TTC549 (cell line): Measurements from ENCODE around the gene EFNB1.

Experiments used
- FAIRE-seq: peaks from 2 replicates; lab custom pipeline; 2012; peaks lifted over from hg19 to GRCh38; lab: Jason Lieb, UNC

EFNB1 gene

DNA sequence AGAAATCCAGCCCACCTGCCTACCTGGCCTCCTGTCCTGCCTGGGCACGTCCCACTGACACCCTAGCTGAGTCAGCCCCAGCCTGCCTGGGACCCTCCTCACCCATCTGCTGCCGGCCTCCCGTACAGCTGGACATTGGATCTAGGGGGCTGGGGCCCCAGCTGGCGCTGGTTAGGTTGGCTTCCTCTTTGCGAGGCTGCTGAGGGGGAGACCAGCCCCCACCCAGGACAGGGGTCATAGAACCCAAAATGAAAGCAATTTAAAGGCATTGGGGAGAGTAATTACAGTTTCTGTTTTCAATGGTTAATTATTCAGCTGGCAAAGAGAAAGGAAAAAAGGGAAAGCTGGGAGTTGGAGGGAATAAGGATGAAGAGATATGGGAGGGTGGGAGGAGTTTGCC lies 15.8 kb downstream of the EFNB1 start:
- no peak for FAIRE-seq

DNA sequence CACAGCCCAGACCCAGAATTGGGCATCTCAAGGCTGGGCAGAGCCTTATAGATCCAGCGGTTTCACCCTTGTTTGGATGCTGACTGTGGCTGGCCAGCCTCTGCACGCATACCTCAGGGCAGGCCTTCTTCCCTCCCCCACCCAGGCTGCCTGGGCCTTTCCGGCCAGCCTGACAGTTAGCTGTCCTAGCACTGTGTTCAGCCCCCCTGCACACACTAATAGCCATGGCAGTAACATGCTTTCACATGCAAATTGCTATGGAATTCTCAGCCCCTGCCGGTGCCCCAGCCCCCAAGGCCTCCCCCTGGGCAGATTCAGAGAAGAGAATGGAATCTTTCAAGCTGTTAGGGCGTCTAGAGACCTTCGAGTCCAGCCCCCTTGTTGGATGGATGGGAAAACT lies 17.7 kb downstream of the EFNB1 start:
- FAIRE-seq = no peak

DNA sequence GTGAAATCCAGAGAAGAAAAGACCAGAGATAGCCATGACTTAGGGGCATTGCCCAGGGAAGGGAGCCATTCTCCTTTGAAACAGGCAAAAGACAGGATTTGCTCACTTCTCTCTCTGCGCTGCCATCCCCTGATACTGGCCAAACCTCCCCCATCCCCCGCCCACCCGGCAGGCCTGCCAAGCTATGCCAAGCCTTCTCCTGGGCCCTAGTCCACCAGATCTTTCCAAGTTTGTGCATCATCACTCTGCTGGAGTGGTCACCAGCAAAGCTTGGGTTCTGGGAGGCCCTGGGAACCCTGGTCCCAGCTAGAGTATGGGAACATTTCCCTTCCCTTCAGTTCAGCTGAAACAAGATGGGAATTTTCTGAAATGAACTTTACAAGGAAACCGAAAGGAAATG lies 18.4 kb downstream of the EFNB1 start:
- no peak for FAIRE-seq

DNA sequence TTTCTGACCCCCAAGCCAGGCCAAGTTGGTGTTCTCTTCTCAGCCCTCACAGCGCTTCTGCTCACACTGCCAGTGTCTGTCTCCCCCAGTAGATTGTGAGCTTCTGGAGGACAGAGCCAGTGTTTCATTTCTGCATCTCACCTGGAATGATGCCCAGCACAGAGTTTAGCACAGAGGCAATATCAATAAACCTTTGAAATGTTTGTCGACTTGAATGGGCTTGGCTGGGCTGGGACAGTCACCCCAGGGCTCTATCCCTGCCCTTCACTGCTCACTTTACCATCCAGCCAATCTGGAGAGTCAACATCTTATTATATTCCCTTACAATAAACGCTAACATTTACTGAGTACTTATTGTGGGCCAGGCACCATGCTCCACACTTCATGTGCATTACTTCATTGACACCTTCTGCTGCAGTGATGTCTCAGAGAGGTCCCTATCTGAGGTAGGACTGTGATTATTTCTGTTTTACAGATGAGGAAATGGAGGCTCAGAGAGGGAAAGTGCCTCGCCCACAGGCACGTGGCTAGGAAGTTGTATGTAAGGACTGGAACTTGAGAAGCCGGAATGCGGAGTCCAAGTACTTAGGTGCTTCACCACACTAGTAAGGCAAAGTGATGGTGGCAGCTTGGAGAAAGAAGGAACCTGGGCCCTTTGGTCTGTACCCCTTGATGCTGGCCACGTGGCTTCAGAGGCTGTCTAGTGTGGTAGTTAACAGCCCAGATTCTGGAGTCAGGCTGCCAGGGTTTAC lies 19.5 kb downstream of the EFNB1 start:
- no peak for FAIRE-seq

DNA sequence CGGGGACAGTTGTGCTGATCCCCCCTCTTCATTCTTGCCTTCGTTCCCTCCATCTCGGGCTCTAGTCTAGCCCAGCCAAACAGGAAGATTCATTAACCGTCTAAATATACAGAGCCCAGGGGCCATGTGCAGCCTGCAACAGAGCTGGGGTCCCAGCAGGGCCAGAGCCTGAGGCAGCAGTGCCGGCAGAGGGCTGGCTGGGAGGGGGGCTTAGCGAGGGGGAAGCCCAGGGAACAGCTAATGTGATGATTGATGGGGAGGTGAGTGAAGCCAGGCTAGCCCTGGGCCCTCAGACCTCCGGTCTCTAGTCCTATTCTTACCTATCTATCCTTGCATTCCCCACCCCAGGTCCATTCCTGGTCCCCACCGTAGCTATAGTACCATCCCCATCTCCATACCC lies 22.3 kb downstream of the EFNB1 start:
- no peak for FAIRE-seq

DNA sequence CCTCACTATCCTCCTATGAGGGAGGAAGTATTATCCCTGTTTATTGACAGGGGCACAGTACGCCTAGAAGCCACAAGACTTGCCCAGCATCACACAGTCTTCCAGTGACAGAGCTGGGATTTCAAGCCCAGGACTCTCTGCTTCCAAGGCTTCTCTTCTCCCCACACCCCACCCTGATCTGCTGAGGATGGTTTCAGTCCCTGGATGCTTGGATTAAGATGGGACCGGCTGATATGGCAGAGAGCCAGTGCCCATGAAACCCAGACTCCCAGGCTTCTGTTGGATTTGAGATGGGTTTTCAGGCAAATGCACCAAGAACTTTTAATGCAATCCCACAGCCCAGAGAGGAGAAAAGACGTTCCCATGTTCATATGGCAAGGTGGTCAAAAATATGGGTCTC lies 23.2 kb downstream of the EFNB1 start:
- FAIRE-seq = no peak

DNA sequence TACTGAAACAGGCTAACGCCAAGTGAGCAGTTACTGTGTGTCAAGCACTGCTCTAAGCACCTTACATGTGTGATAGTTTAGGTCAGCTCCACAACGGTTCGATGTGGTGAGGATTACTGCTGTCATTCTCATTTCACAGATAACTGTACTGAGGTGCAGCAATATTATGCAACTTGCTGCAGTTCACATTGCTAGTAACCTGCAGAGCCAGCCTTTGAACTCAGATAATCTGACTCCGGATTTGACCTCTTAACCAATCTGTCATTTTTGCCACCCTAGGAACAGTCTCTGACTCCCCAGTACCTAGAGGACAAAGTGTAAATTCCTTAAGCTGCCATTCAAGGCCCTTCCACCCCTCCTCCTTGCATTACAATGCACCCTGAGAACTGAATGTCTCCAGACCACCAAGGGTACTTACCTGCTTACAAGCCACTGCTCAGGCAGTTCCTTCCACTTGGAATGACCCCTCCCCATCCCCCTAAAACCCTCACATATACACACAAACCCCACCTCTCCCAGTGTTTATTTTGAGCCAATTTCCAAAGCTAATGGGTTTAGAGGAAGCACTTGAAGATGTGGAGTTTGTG lies 24.9 kb downstream of the EFNB1 start:
- FAIRE-seq = no peak

DNA sequence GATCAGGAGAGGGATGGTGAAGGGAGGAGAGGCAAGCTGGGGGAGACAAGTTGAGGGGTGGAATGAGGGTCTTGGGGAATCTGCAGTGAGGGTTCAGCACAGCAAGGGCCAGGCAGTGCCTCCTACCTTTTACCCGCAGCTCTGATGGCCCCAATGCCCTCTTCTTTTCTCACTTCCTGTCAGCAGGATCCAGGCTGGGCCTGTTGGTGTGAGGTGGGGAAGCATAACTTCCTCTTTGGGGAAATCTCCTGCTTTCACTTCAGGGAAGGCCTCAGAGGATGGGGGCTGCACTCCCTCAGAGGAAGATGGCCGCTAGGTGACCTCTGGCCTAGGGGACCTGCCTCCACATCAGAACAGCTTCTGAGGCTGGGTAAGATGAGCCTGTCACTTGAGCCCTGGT lies 36.5 kb downstream of the EFNB1 start:
- FAIRE-seq = no peak

DNA sequence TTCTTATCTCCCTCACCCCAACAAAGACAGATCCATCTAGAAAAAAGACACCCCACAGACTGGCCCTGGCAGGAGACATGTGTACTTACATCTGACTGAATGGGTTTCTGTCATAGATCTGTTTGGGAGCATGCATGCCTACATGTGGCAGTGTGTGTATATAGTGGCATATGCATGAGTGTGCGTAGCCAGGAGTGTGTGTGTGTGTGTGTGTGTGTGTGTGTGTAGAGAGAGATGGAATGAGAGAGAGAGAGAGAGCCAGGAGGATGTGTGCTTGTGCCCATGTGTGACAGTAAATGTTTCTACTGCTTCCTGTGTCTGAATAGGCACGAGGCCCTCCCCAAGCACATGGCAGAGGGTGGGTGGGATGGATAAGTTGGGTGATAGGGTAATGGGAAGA lies 37.1 kb downstream of the EFNB1 start:
- FAIRE-seq = no peak

DNA sequence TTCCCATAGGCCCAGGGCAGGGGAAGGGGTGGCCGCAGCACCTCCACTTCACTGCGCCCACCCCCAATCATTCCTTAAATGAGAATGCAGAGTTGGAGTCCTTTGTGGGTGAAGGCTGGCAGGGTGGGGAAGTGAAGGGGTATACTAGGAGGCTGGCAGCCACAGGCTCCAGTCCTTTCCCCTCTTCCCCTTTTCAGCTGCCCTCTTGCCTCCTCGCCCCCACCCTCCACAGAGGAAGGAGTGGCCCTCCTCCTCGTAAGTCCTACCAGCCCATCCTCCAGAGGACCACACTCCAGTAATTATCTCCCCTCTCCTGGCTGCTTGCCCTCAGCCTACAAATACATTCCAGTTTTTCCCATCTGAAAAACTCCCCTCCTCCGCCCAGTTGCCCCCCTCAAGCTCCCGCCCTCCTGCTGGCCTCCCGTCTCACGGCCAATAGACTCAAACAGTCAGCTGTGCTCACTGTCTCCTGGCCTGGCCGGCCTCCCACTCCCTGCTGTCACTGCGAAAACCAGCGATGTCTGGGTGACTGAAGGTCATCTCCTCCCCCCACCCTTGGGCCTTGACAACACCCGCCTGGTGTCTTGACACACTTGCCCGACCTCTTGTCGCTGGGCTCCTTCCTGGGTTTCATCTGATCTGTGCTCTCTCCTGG lies 38.8 kb downstream of the EFNB1 start:
- FAIRE-seq = no peak

DNA sequence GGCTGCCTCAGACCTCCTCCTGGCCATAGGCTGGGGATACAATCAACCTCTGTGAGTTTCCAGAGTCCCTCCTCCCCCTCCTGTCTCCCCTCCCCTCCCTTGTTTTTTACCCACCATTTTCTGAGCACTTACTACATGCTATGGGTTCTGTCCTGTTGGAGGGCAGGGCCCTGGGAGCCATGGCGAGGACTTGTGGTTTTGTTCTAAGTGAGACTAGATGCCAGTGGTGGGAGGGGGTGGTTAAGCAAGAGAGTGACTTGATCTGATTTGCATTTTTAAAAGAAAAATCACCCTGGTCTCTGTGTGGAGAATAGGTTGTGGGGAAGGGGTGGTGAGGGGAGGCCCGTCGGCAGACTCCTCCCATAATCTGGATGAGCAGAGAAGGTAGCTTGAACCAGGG lies 39.5 kb downstream of the EFNB1 start:
- no peak for FAIRE-seq

DNA sequence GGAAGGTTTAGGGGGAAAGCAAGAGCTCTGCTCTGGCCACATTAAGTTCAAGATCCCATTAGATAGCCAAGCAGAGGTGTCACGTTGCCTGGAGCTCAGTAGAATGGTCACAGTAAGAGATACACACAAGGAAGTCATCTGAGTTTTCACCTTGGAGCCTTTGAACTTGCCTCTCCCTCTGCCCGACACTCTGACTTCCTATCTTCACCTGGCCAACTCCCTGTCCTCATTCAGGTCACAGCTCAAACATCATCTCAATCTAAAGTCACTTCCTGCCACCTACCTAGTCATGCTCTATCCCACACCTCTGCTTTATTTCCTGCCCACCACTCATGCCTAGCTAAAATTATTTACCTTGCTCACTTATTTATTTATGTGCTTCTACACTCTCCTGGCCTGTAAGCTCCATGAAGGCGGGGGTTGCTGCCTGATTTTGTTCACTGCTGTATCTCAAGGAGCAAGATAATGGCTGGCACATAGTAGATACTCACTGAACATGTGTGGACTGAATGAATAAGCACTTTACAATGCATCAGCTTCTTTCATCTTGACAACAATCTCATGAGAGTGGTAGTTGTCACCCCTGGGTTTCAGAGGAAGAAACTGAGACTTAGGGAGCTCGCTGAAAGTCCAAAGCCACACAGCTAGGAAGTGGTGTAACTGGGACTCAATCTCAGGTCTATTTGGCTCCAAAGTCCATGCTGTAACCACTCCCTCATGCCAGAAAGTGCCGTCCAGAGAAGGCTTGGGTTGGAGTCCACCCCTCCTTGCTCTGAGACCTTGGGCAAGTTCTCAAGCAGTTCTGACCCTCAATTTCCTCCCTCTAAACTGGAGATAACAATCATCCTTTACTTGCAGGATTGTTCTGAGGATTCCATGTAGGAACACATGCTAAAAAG lies 40.3 kb downstream of the EFNB1 start:
- no peak for FAIRE-seq

DNA sequence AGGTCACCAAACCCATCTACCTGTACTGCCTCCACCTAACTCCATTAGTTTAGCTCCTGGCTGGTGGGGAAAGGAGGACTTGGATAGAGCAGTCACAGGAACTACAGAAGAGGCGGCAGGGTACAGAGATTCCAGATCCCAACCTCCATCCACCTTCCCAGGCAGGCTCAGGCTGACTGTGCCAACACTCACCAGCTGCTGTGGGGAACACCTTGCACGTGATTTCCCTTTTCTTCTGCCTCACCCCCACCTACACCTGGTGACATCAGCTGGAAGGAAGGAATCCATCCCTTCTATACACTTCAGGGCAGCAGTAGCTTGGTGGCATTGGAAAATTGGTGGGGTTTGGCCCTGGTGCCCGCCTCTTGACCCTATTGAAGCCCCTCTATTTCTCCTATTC lies 41.5 kb downstream of the EFNB1 start:
- FAIRE-seq = no peak

DNA sequence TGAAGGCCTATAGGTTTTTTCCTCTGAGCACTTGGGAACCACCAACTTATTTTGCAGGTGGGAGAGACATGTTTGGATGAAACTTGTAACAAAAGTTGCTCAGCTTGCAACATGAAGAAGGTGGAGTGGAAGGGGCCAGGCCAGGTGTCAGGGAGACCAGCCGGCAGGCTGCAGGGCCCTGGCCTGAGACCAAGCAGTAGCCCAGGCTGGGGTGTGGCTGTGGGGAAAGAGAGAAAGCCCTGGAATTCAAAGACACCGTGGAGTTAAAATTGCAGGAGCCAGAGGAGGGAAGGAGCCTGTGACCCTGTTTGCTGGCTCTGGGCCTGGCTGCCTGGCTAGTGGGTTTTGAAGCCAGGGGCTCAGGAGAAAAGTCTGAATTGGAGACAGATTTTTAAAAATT lies 43.4 kb downstream of the EFNB1 start:
- no peak for FAIRE-seq

DNA sequence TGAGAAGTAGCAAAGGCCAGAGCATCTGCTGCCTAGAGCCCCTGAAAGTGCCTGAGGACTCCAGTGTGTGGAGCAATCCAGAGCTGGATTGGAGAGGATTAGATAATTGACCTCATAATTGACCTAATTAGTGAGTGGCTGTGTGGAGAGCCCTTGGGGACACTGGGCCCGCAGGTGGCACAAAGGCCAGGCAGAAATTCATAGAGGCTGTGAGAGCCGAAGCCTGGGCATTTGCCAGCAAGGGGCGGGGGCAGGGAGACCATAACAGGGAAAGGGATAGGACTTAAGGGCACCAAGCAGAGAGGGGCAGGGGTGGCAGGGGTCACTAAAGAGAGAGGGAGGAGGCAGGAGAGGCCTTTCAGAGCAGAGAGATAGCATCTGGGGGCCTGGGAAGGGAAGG lies 45.3 kb downstream of the EFNB1 start:
- no peak for FAIRE-seq

DNA sequence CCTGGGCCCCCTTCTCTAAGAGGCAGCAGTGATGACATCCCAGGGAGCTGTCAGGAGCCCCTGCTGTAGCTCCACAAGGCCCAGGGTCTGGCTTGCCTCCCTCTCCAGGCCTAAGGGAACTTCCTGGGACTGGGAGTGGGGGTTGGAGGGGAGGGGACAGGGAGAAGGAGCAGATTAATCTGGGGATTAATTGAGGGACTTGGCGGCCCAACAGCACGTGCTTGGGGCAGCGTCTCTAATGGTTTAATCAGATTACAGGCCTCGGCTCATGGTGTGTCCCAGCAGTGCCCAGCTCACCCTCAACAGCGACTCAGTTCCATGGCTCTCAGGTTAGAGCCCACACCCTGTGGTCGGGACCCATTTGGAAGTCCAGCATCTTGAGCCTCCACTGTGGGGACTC lies 47.9 kb downstream of the EFNB1 start:
- no peak for FAIRE-seq

DNA sequence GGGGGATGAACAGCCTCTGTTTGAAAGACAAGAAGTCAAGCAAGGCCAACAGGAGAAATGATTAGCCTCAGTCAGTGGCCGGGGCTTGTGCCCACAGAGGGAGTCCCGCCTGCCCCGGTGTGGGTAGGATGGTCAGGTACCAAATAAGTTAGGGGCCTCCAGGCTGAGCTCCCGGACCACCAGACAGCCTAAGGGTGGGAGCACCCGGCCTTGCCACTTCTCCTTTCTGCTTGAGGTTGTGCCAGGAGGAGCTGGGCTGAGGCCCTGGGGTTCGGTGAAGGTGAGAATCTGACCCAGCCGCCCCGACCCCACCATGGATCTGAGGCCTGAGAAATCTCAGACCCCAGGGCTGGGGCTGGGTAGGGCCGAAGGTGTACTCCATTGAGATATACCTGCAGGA lies 48.8 kb downstream of the EFNB1 start:
- FAIRE-seq = no peak

DNA sequence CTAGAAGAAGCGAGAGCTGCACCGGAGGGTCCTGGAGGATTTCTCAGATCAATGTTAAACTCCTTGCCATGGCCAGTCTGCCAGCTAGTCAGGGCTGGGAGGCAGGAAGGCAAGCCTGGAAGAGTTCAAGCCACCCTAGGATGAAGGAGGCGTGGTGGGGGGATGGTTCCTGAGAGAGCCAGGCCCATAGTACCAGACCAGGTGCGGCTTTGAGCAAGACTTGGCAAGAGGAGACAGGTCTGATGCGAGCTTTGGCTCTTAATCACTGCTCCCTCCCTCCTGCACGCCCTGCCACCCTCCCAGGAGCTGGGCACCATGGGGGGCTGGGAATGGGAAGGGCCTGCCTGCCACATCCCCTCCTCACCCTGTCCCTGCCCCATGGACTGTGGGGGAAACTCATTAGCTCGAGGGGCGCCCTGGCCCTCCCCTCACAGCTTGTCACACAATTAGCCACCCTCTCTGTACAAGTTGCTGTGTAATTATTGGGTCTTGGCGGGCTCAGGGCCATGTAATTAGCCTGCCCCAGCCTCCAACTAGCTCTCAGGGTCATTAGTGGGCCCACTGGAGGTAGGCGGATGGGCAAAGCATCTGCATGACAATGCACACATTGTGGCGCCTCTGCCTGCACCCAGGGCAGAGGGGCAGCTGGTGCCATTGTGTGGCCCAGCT lies 50.3 kb downstream of the EFNB1 start:
- no peak for FAIRE-seq

DNA sequence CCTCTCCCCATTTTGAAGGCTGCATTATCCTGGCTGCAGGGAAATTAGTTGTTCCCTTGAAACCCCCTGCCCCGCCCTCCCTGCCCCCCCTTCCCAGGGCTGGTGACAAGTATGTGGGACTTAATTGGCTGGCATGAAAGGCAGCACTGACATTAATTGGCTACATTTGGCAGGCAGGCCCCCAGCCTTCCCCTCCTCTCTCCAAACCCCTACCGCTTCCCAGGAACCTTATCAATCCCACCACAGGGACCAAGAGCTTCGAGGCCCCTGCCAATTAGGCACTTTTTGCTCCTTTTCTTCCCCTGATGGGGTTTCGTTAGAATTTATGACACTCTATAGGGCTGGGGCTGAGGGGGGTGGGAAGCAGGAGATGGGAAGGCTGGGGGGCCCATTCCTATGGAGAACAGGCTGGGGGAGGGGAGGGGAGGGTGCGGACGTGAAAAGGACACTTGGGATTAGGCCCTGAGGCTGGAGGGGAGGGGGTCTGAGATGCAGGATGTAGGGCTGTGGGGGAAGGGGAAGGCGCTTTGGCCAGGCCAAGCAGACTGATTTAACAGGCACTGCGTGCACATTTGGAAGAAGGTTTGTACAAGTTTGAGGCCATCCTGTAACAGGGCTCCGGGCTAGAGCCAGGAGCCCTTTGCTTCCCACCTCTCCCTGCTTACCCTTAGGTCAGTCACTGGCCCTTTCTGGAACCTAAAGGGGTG lies 52.2 kb downstream of the EFNB1 start:
- FAIRE-seq = no peak

DNA sequence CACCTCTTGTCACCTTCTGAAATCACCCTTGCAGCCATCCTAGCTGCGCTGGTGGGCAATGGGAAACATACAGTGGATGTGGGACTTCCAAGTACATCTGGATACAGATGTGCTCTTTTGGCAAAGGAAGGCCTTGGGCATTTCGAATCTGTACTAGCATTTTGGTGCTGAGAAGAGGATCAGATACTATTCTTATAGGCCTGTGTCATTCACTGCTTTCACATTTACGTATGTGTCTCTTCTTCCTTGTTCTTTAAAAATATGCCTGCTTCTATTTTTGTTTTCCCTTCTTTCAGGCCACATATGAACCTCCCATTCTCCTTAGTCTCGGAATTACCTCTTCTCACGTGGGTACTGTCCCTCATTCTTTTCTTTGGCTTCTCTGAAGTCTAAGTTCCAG lies 53.1 kb downstream of the EFNB1 start:
- no peak for FAIRE-seq

DNA sequence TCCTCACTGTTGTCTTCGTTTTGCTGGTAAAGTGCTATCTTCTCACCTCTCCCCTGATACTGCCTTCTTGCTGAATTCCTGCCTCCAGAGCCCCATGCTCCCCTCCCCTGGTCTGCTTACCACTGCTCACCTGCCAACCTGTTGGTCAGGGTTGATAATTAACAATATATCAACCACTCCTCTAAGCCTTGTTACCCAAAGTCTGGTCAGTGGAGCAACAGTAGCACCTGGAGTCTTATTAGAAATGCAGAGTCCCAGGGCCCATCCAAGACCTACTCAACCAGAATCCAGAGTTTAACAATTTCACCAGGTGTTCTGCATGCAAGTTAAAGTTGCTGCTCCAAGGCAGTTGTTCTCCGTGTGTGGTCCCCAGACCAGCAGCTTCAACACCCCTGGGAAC lies 55.0 kb downstream of the EFNB1 start:
- no peak for FAIRE-seq

DNA sequence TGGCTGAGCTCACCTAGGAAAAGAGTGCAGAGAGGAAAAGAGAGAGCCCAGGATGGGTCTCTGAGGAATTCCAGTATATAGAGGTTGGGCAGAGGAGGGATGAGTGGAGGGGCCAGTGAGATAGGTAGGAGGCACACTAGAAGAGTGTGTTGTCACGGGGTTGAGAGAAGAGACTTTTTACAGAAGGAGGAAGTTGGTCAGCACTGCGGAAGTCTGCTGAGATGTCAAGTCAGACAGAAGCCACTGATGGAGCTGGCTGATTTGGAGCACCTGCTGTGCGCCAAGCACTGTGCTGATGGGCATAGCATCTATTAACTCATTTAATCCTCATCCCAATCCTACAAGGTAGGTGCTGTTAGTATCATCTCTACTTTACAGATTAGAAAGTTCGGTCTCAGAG lies 60.4 kb downstream of the EFNB1 start:
- no peak for FAIRE-seq
